Spleen (tissue), 7 donors: ENCODE results near the gene FARP1.

Experiments
- CTCF ChIP-seq, 11 experiments: fragments of 200-600 bp in 7 of 11; fragments of 450-650 bp in 4 of 11; sonication (generic) in 4 of 11; IDR thresholded peaks in 8 of 11; conservative IDR thresholded peaks in 3 of 11; 1 replicate in 7 of 11; 2 replicates in 4 of 11; pipeline versions ENCODE4 v1.4.0 to v1.8.0; 2016 to 2021; ENCODE audit warnings: antibody characterized with exemption in 11 of 11, inconsistent platforms in 4 of 11, mild to moderate bottlenecking in 1 of 11
- POLR2A ChIP-seq, 3 donors: fragments of 450-650 bp; IDR thresholded peaks; one replicate each; pipeline ENCODE4 v1.5.1; 2017; ENCODE audit warnings: antibody characterized with exemption in 3 of 3, mild to moderate bottlenecking in 1 of 3
- donor health status: DM: no; HTN: no; CAD: no; lungs with moderate emphysema.
- donor health status: DM: no; HTN: no; CAD: no.
- donor health status: DM: no; HTN: no; CAD: no.

- TF ChIP-seq CTCF (IDR thresholded peaks at IDR 0.05 in 8 of 11, conservative IDR thresholded peaks at IDR 0.05 in 3 of 11) = no peak
- TF ChIP-seq POLR2A (IDR thresholded peaks at IDR 0.05) = no peak
These were observed 266.4 kb downstream of the FARP1 start for GRCh38 chr13:98409281-98409680.
